GM15510 (cell line): ENCODE data around the gene MIEF2.

Experiments used
- POLR2A ChIP-seq: IDR thresholded peaks from 3 replicates; pipeline ENCODE4 v1.6.1; 2011; ENCODE audit warnings: borderline replicate concordance; ENCODE audit not compliant: insufficient read length; ENCODE audit errors: extremely low read depth

The MIEF2 gene

DNA sequence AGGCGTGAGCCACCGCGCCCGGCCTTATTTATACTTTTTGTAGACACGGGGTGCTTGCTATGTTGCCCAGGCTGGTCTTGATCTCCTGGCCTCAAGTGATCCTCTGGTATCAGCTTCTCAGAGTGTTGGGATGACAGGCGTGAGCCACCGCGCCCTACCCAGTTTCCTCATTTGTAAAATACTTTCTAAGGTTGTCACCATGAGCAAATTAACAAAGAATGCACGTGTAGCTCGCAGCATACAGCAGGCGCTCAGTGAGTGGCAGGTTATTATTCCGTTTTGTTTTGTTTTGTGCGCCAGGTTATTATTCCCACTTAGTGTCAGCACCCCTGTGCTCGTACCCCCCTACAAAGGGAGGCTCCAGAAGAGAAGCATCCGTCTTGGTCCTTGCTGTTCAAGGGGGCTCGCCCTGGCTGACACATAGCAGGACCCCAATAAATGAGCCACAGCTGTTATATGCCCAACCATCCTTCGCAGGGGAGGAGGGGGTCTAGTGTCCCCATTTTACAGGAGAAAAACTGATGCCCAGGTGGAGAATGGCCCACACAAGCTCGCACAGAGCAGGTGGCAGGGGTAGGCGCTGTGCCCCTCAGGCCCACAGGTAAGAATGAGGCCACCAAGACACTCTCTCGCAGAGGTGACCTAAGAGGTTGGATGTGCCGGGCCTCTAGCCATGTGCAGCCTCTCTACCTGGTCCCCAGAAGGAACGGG, 686 bp upstream of the MIEF2 start:
- TF ChIP-seq POLR2A: no peak

GRCh38 chr17:18261146-18261515, 669 bp downstream of the MIEF2 start:
- TF ChIP-seq POLR2A: no peak

DNA sequence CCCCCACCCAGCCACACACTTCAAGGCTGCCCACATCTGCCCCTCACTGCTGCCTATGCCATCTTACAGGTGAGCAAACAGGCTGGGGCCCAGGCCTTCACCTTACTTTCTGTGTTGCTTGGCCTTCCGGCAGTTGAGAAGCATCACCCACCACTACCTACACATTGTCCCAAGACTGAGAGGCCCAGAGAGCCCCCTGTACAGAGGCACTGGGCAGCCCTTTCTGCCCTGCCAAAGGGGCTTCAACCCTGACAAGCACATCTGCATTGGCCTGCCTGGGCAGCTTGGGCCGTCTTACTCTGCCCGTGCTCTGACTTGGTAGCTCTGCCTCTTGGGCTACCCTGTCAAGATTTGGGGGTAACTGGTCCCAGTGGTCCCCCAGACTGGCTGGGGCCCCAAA, 1.2 kb downstream of the MIEF2 start:
- TF ChIP-seq POLR2A: no peak

DNA sequence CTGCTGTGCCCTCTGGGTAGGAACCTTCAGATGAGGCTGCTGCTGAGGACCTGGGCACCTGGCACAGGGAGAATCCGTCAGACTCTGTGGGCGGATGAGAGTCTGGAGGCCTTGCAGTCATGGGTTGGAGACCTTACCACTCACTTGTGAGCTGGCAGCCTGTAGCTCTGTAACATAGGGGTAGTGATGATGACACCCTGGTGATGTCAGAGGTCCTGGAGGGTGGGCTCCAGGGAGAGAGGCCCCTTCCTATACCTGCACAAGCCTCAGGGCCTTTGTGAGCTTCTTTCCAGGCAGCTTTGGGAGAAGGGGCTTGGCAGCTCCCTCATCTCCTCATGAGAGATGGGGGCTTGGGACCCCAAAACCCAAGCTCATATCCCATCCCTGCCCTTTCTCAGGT, 1.6 kb downstream of the MIEF2 start:
- TF ChIP-seq POLR2A: no peak

GRCh38 chr17:18262641-18263040, 2.2 kb downstream of the MIEF2 start:
- no peak for TF ChIP-seq POLR2A

- TF ChIP-seq POLR2A: no peak
Measured at GRCh38 chr17:18263885-18264682, 3.6 kb downstream of the MIEF2 start.

GRCh38 chr17:18267366-18267765, 6.9 kb downstream of the MIEF2 start:
- no peak for TF ChIP-seq POLR2A

- TF ChIP-seq POLR2A: no peak
Measured at GRCh38 chr17:18267927-18268711, 7.7 kb downstream of the MIEF2 start.

DNA sequence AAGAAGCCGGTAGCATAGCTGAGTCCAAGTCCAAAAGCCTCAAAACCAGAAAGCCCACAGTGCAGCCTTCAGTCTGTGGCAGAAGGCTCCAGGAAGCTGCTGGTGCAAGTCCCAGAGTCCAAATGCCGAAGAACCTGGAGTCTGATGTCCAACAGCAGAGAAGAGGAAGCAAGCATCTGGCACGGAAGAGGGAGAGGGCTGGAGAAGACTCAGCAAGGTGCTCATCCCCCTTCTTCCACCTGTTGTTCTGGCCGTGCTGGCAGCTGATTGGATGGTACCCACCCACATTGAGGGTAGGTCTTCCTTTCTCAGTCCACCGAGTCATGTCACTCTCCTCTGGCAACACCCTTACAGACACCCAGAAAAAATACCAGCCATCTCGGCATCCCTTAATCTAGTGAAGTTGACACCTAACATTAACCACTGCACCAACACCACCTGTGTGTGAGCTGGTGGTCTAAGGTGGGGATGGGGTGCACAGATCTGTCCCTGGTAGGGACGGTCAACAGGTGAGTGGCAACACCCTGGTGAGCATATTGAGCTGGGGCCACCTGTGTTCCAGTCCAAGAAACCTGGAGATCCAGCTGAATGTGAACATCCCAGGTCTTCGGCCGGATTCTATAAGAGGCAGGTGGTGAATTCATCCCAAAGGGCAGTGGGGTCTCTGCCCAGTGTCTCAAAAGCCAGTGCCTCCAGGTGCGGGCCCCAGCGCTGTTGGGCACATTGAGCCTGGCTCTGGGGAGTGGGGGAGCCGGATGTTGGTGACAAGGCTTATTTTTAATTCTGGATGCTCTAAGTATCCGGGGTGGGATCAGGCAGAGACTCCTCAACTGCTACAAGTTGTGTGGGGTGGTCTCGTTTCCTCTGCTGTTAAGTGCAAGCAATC, 9.8 kb downstream of the MIEF2 start:
- TF ChIP-seq POLR2A: no peak

- no peak for TF ChIP-seq POLR2A
Measured at GRCh38 chr17:18277076-18277475, 16.6 kb downstream of the MIEF2 start.

- TF ChIP-seq POLR2A: no peak
Measured at GRCh38 chr17:18278867-18279266, 18.4 kb downstream of the MIEF2 start.

DNA sequence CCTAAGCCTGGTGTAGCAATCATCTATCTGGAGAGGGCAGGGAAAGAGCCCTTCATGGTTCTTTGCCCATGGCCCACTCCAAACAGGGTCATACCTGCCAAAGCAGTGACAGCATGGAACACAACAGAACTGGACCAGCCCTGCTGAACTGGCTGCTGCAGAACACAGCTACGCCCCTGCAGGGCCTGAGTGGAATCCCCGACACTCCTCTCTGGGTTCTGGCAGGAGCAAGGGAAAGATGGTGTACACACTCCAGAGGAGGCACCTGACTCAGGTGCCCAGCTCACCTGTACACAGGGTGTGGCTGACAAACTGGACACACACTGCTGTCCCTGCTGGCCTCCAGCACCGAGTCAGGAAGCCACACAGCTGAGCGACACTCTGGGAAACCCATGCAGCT, 19.8 kb downstream of the MIEF2 start:
- no peak for TF ChIP-seq POLR2A

DNA sequence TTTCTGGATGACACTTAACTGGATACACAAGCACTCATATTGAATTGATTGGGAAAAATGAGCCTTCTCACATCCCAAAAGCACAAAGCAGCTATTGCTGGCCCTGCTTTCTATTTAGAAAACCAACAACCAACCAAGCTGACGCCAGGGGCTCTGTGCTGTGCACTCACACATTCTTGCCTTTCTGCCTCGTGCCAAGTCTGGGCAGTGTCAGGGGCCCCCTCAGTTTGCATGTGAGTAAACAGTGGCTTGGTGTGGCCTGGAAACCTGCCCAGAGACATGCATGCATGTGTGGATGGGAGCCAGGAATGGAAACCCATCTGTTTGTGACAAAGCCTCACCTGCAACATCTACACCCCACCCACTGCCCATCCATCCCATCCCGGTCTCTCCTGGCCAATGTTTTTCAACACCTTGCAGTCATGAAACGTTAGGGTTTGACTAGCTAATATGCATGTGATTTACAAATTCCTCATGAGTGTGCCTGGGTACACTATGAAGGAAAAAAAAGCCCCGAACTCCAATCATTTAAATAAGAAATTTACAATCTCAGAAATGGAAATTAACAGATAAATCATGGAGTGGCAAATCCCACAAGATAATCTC, 20.4 kb downstream of the MIEF2 start:
- TF ChIP-seq POLR2A: no peak

- TF ChIP-seq POLR2A: no peak
Measured at GRCh38 chr17:18281788-18282187, 21.3 kb downstream of the MIEF2 start.

GRCh38 chr17:18285296-18285695, 24.8 kb downstream of the MIEF2 start:
- no peak for TF ChIP-seq POLR2A
